ENCODE results near the gene ZMYND15.

DNA sequence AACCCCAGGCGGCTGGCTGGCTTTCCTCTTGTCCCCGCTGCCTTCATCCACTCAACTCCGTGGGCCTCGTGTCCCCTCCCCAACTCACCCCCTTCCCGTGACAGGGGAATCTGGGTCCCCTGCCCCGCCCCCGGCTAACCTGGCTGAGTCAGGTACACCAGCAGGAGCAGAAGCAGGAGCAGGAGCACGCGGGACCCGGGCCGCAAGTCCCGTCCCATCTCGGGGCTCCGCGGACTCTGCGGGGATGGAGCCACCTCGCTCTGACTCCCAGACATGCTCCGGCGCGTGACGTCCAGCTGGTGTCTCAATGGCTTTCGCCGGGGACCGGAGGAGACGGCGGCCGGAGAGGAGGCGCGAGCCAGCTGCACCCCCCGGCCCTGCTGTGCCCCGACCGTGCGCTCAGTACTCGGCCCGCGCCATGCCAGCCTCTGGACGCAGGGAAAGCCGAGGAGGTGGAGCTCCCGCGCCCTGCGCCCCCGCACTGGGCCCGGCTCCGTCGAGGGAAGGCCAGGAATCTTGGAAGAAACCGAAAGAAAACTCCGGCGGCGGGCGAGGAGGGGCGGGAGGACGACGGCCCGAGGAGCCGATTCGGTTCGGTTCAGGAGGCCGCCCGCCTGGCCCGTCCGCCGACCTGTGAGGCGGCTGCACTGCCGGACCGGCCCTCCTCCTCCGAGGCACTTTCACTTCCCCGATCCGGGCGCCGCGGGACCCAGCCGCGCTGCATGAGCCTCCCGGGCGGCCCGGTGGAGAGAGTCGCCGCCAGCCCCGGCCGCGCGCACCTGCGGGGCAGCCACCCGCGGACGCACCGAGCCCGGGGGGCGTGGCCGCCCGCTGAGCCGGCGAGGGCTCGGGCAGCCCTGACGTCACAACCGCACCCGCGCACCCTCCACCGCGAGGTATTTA, at the start of gene ZMYND15, which contains the start of gene CXCL16:
- TF ChIP-seq, protein P1, sequence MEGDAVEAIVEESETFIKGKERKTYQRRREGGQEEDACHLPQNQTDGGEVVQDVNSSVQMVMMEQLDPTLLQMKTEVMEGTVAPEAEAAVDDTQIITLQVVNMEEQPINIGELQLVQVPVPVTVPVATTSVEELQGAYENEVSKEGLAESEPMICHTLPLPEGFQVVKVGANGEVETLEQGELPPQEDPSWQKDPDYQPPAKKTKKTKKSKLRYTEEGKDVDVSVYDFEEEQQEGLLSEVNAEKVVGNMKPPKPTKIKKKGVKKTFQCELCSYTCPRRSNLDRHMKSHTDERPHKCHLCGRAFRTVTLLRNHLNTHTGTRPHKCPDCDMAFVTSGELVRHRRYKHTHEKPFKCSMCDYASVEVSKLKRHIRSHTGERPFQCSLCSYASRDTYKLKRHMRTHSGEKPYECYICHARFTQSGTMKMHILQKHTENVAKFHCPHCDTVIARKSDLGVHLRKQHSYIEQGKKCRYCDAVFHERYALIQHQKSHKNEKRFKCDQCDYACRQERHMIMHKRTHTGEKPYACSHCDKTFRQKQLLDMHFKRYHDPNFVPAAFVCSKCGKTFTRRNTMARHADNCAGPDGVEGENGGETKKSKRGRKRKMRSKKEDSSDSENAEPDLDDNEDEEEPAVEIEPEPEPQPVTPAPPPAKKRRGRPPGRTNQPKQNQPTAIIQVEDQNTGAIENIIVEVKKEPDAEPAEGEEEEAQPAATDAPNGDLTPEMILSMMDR (IDR thresholded peaks at IDR 0.05; ENCODE audit: low read depth, low read length, poor library complexity, severe bottlenecking): no peak
- TF ChIP-seq EZH2phosphoT487 (IDR thresholded peaks at IDR 0.05; ENCODE audit: borderline replicate concordance, low read length): peak; percentile 71; the same call in 1 of the 2 replicates

Measured in DOHH2 (cell line).